MV-4-11 (cell line): ENCODE data around the gene ESRRA.

Experiments used
- DNase-seq: peaks from one replicate; lab custom pipeline; 2025; lab: John Stamatoyannopoulos, UW

Gene ESRRA

DNA sequence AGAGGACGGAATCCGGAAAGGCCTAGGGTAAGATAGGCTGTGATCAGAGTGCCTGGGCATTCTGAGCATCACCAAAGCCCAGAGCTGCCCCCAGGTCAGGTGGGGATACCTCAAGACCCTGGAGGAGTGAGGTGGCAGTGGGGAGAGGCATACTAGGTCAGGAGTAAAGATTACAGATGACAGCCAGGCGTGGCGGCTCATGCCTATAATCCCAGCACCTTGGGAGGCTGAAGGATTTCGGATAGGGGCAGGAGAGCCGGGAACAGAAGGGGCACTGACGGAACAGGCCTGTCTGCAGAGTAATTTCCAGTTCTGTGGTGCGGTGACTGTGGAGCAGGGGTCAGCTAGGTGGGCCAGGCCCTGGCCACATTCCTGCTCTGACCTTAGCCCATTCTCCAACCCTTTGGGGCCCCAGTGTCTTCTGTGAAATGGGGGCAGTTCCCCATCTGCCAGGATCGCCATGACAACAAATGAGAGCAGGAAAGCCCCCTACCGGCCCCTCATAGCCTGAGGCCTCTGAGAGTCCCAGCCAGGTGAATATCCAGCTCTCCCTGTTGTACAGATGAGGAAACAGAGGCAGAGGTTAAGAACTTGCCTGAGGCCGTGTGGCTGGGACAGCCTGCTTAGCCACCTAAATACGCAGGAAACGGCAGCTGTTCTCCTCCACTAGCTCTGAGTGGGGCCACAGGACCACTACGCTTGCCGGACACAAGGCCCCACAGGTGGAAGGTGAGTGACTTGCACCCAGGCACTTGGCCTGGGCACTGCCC, 30.1 kb upstream of the ESRRA start:
- DNase-seq: no peak

DNA sequence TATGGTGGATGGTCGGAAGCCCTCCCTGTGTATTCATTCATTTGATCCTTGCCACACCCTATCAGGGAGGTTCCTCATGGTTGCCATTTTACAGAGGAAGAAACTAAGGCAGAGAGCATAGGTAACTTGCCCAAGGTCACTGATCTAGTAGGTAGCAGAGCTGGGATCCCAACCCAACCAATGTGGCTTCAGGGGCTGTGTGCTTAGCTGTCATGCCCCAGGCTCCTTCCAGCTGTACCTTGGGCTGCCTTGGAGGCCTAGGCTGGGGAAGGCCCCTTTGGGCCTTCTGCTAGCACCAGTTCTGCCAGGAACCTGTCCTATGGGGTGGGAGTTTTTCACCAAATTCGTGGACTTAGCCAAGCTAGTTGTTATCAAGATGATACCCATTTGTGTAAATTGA, 29.5 kb upstream of the ESRRA start:
- DNase-seq: no peak

DNA sequence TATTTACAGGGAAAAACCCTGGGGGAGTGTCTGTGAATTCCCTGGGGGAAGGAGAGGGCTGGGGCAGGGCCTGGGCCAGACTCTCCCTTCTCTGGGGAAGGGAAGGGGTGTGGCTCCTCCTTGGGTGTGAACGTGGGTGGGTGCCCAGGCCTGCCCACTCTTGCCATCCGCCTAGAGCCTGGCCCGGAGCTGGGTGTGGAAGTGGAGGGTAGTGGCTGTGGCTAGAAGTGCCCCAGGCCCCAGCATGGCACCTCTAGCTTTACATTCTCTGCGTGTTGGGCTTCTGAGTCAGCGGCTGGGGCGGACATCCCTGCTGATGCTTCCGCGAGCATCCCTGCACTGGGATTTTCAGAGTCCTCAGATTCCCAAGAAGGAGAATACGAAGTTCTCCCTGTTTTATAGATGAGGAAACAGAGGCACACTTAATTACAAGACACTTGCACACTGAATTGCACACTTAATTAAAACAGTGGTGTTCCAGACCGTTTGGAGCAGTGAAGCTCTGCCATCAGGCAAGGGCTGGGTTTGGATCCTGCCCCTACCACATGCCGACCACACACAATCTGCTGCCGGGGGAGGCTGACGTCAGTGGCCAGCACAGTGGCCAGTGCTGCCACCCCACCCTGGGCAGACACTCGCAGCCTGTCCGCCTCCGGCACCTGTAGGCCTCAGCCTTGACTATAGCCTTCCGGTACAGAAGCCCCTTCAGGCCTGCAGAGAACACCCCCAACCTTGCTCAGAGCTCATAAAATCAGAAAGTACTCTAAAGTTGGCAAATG, 28.5 kb upstream of the ESRRA start:
- DNase-seq: no peak

DNA sequence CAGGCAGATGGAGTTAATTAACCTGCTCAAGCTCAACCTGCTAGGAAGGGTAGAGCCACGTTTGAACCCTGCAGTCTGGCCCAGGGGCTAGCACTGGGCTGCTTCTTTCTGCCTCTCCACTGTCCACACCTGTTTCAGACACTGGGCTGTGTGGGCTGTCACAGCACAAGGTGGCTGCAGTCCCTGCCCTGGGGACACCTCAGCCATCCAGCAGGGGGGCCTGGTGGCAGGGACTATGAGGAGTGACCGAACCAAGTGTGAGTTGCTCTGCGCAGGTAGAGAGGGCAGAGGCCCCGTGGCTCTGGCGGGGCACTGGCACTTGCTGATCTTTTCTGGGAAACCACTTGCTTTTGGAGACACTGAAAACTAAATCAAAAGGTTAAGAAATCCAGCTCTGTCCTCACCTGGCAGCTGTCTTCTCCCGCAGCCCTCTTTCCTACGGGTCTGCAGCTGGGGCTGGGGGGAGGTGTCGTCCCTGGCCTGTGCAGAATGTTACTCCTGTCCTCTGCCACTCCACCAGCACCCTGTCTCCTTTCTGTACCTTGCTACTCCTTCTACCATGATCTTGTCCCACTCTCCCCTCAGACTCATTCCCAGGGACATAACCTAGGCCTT, 26.6 kb upstream of the ESRRA start:
- no peak for DNase-seq

DNA sequence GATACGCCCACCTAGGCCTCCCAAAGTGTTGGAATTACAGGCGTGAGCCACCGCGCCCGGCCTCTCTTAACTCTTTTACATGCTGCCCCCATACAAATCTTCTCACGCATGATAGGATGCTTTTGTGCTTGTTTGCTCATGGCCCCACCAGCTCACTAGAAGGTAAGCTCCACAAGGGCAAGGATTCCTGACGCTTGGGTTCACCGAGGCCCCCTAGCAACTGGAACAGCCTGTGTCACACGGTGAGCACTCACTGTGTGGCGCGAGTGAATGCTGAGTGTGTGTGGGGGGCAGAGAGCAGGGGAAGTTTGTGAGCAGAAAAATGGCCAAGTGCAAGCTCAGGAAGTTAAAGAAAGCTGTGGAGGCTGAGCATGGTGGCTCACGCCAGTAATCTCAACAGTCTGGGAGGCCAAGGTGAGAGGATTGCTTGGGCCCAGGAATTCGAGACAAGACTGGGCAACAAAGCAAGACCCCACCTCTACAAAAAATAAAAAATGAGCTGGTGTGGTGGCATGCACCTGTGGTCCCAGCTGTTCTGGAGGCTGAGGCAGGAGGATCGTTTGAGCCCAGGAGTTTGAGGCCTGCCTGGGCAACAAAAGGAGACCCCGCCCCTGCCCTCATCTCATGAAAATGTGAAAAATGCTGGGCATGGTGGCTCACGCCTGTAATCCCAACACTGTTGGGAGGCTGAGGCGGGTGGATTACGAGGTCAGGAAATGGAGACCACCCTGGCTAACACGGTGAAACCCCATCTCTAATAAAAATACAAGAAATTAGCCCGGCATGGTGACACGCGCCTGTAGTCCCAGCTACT, 23.2 kb upstream of the ESRRA start:
- no peak for DNase-seq

DNA sequence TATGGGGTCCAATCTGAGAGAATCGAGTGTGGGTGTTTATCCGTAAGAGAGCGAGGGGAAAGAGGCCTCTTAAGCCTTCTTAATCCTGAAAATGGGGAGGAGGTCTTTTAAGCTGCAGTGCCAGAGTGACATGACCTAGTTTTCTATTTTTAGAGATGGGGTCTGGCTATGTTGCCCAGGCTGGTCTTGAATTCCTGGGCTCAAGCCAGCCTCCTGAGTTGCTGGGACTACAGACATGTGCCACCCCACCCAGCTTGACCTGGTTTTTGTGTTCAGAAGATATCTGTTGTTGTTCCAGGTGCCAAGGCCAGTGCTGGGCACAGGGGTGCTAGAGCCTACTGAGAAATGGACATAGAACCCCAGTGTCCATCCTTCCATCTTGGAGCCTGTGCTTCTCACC, 22.2 kb upstream of the ESRRA start:
- no peak for DNase-seq

DNA sequence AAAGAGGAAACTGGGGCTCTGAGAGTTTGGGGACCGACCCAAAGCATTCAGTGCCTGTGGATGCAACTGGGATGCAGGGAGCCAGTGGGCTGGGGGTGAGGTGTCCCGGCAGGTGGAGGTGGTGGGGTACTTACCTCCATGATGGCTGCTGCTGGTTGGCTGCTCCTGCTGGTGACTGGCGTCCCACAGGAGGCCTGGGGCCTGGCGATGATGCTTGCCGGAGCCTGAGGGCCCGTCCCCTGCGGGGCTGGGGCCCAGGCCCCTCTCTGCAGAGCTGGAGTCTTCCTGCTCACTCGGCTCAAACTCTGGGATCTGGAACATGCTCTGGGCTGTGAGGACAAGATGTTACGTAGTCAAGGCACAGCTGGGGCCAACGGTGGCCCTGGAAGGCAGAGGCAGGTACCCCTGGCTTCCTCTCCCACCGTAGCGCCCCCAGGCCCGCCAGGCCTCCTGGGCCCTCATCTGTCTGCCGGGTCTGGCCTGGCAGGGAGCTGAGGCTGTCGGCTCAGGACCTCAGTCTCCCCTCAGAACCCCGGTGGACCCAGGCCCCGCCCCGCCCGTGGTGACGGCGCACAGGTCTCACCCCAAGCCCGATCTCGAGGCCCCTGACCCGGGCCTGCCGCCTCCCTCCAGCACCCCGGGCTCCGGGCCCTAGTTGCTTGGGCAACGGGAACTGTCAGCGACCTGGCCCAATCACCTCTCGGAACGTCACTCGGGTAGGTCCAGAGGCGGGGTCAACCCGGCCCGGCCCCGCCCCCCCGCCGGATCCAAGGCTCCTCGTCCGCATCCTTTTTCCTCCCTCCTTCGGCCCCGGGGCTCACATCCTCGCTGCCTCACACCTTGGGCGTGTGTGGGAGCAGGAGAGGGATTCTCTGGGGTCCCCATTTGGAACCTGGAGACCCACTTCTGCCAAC, 21.0 kb upstream of the ESRRA start, which contains the start of gene BAD:
TSS of gene BAD (minus strand) at position 618 of the 914 bp plus-strand sequence. CDS start at position 321, 297 bp downstream.
- peak; percentile 88 for DNase-seq

DNA sequence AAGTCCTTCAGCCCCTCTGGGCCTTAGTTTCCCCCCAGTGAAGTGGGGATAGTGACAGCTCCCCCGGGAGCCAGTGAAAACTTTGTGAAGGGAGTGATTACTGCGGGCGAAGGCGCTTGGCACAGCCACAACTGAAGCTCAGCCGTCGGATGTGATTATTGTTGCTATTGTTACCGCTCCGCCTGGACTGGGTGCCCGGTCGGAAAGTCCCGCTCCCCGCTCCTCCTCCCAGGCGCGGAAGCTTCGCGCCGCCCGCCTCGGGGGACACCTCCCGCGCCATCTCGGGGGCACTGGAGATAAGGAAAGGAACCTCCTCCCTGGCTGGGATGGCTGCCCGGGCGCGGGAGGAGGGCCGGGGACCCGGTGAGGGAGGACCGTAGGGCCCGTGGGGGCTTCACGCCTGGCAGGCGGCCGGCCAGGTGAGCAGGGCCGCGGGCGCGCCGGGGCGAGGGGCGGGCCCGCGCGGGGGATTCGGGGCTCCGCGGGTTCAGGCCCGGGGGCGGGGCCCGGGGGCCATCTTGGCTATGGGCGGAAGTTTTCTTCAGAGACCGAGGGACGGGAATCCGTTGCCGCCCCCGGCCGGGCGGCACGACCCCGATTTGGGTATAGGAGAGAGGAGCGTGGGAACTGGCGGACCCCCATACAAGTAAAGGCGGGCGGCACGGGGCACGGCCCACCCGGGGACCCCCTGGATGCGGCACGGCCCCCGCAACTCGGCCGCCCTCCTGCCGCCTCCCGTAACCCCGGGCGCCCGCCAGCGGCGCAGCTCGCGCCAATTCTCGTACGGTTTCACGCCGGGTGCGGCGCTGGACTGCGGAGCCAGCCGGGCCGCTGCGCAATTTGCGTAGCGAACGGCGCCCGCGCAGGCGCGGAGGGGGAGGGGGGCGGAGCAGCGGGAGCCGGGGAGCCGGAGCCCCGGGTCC, 20.1 kb upstream of the ESRRA start, which contains the start of gene GPR137:
TSS of gene GPR137 (plus strand) at position 887 of the 923 bp plus-strand sequence. CDS start 677 bp downstream, outside the sequence.
- DNase-seq: peak; percentile 57

DNA sequence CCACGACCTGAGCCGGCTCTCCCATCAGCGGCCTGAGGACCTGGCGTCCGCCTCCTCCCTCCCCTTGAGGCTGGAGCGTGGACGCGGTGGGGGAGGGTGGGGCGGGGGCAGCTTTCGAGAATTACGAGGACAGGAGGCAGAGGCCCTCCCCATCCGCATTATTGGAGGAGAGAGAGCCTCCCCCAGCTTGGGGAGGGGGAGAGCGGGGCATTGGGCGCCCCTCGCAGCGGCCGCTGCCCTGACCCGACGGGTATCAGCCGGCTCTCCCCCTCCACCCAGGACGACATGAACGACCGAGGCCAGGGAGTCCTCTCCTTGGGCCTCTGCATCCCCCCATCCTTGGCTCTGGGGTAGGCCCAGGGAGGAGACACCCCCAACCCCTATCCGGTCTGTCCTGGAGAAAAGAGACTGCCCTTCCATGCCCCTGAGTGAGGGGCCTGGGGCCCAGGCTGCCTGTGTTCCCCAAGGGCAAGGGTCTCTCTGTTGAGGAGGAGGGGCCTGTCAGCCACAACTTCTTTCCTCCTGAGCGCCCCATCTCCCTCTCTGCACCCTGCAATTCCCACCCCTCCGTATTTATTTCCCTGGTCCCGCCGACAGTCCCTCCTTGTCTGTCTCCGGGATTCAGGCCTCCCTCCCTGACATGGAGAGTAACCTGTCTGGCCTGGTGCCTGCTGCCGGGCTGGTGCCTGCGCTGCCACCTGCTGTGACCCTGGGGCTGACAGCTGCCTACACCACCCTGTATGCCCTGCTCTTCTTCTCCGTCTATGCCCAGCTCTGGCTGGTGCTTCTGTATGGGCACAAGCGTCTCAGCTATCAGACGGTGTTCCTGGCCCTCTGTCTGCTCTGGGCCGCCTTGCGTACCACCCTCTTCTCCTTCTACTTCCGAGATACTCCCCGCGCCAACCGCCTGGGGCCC, 19.2 kb upstream of the ESRRA start:
- peak; percentile 1 for DNase-seq

DNA sequence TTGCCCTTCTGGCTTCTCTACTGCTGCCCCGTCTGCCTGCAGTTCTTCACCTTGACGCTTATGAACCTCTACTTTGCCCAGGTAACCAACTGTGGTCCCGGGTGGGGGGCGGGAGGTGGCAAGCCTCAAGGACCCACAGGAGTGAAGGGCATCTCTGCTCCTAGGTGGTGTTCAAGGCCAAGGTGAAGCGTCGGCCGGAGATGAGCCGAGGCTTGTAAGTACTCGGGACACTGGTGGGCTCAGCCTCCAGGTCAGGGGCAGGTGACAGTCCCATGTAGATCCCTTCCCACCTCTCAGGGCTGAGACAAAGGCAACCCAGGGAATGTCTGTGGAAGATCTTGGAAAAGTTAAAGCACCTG, 18.5 kb upstream of the ESRRA start:
- DNase-seq: no peak

DNA sequence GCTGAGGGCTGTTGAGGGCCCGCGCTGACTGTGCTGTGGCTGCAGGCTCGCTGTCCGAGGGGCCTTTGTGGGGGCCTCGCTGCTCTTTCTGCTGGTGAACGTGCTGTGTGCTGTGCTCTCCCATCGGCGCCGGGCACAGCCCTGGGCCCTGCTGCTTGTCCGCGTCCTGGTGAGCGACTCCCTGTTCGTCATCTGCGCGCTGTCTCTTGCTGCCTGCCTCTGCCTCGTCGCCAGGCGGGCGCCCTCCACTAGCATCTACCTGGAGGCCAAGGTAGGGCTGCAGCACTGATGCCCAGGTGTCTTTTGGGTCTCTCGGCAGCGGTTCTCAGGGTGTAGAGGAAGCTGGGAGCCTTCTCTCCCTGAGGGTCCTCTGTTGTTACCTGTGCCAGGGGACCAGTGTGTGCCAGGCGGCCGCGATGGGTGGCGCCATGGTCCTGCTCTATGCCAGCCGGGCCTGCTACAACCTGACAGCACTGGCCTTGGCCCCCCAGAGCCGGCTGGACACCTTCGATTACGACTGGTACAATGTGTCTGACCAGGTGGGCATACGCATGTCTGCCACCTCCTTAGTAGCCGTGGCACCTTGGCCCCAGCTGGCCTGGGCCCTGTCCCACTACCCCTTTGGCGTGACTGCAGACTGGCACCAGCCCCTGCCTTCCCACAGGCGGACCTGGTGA, 17.5 kb upstream of the ESRRA start:
- no peak for DNase-seq

DNA sequence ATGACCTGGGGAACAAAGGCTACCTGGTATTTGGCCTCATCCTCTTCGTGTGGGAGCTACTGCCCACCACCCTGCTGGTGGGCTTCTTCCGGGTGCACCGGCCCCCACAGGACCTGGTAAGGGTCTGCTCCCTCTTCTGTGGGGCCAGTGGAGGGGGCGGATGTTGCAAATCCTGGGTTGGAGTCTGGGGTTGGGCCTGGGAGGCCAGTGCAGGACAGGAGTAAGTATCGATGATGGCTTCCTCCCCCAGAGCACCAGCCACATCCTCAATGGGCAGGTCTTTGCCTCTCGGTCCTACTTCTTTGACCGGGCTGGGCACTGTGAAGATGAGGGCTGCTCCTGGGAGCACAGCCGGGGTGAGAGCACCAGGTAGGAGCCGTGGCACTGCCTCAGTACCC, 17.0 kb upstream of the ESRRA start:
- no peak for DNase-seq

DNA sequence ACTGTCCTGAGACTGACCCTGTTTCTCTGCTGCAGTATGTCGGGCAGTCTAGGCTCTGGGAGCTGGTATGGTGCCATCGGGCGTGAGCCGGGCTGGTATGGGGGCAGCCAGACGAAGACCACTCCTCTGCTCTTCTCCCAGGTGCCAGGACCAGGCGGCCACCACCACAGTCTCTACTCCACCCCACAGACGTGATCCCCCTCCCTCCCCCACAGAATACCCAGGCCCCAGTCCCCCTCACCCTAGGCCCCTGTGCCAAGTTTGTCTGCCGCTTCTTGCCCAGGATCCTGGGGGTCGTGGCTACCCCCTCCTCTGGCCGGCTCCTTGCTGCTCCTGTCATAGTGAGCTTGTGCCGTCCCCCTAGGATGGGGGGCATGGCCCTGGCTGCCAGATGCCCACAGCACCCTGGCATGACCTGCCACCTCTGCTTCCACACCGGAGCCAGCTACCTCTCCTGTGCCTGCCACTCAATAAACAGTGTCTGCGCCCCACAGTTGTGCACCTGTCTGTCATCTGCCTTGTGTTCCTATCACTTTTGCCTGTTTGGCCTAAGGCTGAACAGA, 16.2 kb upstream of the ESRRA start:
- no peak for DNase-seq

DNA sequence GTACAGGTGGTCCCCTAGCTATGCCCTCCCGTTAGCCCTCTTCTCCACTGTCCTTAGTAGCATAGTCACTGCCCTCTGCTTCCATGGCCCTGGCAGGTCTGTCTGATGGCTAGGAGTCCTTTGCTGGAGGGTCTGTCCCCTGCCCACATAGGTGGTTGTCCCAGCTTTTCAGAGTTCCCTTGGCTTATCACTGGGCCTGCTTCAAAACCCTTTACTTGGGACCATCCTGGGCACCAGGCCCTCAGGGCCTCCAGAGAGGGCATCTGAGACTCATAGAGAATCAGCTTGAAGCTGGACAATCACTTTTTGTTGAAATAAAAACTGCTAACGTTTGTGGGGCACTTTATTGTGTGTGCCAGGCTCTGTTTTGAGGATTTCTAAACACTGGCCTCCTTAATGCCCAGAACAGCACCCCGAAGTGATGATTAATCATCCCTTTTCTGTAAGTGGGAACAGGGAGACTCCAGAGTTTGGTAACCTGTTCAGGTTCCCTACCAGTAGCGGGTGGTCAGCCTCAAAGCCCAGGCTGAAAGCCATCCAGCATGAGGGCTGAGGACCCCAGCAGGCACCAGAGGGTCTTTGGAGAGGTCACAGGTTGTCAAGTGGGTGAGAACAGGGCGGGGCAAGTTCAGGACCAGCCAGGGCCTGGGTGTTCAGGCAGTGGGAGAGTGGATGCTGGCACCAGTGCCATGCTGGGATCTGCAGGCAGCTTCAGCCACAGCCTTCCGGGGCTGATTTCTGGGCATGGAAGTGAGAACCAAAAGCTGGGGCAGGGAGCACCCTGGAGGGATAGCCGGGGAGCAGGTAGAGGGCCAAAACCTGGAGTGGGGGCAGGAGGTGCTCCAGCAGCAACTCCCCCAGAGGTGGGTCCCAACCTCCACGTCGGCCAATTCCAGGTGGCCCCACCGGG, 14.7 kb upstream of the ESRRA start:
- no peak for DNase-seq

DNA sequence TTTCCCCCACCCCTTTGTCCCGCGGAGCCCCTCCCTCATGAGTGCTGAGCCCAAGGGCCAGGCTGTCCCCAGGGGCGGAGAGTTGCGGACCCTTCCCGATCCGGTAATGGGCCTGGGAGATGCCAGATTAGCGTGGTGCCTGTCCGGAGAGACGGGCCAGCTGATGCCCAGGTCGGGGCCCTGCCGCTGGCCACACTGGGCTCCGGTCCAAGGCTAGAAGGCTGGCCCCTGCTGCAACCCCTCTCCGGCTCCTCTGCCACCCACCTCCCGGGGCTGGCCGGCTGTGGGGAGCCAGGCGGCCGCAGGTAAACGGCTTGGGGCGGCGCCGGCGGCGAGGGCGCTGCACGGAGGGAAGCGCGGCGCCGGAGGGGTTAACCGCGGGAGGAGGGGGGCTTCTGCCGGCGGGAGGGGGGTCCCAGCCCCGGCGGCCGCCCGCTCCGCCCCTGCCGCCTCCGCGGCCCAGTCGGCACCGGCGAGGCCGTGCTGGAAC, 14.0 kb upstream of the ESRRA start, which contains the start of gene KCNK4:
TSS of gene KCNK4 (plus strand) at position 41 of the 490 bp plus-strand sequence. CDS start 1,717 bp downstream, outside the sequence.
- no peak for DNase-seq

DNA sequence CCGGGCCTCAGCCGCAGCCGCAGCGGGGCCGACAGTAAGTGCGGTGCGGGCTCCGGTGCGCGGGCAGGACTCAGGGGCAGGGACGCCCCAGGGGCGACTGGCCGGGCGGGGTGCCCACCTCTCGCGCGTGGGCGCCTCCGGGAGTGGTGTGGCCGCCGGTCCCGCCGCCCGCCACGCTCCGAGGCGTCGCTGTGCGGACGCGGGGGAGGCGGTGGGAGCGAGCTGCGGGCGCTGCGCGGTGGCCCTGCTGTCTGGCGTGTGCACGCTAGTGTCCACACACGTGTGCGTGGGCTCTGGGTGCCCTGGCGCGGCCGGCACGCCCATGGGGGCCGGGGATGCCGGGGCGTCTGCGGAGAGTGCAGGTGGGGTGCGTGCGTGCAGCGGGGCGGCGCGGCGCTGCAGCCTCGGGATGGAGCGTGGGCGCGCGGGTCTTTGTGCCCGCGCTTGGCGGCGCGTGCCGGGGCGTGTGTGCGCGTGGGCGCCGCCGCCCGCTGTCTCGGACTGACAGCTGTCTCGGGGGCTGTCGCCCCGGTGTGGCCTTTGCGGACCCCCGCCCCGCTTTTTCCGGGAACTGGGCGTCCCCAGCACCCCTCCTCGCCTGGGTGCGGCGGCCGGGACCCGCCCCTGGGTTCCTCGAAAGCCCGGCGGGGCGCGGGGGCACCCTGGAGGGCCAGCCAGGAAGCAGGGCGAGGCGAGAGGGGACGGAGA, 13.4 kb upstream of the ESRRA start:
- DNase-seq: no peak
